HepG2 (cell line): Measurements from ENCODE around the gene COLGALT1. TPM values are rescaled to one million over a fixed set of nuclear protein-coding genes. Genes with fewer than 3 reads are reported as not detected.

ENCODE experiments used
- AGO1 ChIP-seq: fragments of 200-400 bp; formaldehyde crosslinking; IDR thresholded peaks from 2 replicates; pipeline ENCODE4 v1.6.1; 2017; ENCODE audit warnings: mild to moderate bottlenecking, low read depth, low read length, moderate library complexity; ENCODE audit not compliant: poor library complexity, severe bottlenecking
- CREB3 ChIP-seq: sonication (generic); formaldehyde crosslinking; IDR thresholded peaks from 2 replicates; pipeline ENCODE4 v1.5.0; 2020; ENCODE audit warnings: missing genetic modification reagents
- ELF1 ChIP-seq: sonication (generic); formaldehyde crosslinking; IDR thresholded peaks from 2 replicates; pipeline ENCODE4 v1.4.0; 2020; ENCODE audit warnings: missing genetic modification reagents
- FIP1L1 ChIP-seq: fragments of 200-400 bp; formaldehyde crosslinking; IDR thresholded peaks from 2 replicates; pipeline ENCODE4 v1.6.1; 2018; ENCODE audit warnings: low read depth, mild to moderate bottlenecking, low read length, moderate library complexity, borderline replicate concordance; ENCODE audit not compliant: insufficient read depth
- FOXK2 ChIP-seq: fragments of 450-650 bp; IDR thresholded peaks from 2 replicates; pipeline ENCODE4 v1.6.1; 2016
- GPN1 ChIP-seq: sonication (generic); formaldehyde crosslinking; IDR thresholded peaks from 2 replicates; pipeline ENCODE4 v1.5.1; 2020; ENCODE audit warnings: missing genetic modification reagents, borderline replicate concordance
- HOXD1 ChIP-seq: sonication (generic); formaldehyde crosslinking; IDR thresholded peaks from 2 replicates; pipeline ENCODE4 v1.5.0; 2020; ENCODE audit warnings: missing genetic modification reagents
- IKZF1 ChIP-seq: fragments of 450-650 bp; IDR thresholded peaks from 2 replicates; pipeline ENCODE4 v1.7.1; 2016
- LBX2 ChIP-seq: sonication (generic); formaldehyde crosslinking; IDR thresholded peaks from 2 replicates; pipeline ENCODE4 v1.5.0; 2020; ENCODE audit warnings: missing genetic modification reagents, mild to moderate bottlenecking, borderline replicate concordance
- MEIS2 ChIP-seq: sonication (generic); formaldehyde crosslinking; IDR thresholded peaks from 2 replicates; pipeline ENCODE4 v1.9.0; 2021; ENCODE audit warnings: mild to moderate bottlenecking, missing genetic modification reagents
- MYPOP ChIP-seq: sonication (generic); formaldehyde crosslinking; IDR thresholded peaks from 2 replicates; pipeline ENCODE4 v1.8.1; 2023; ENCODE audit warnings: mild to moderate bottlenecking, moderate library complexity, missing genetic modification reagents
- NR0B2 ChIP-seq: sonication (generic); formaldehyde crosslinking; IDR thresholded peaks from 2 replicates; pipeline ENCODE4 v1.4.0; 2020; ENCODE audit warnings: mild to moderate bottlenecking, missing genetic modification reagents
- SAP130 ChIP-seq: IDR thresholded peaks from 2 replicates; pipeline ENCODE4 v1.6.1; 2016; ENCODE audit warnings: low read depth
- TBP ChIP-seq: sonication (generic); formaldehyde crosslinking; IDR thresholded peaks from 2 replicates; pipeline ENCODE4 v1.5.0; 2020; ENCODE audit warnings: missing genetic modification reagents
- ZFP36L1 ChIP-seq: sonication (generic); formaldehyde crosslinking; IDR thresholded peaks from 2 replicates; pipeline ENCODE4 v1.8.0; 2022; ENCODE audit warnings: mild to moderate bottlenecking, missing genetic modification reagents, moderate library complexity
- ZMYM4 ChIP-seq: sonication (generic); formaldehyde crosslinking; IDR thresholded peaks from 2 replicates; pipeline ENCODE4 v1.8.1; 2023; ENCODE audit warnings: mild to moderate bottlenecking, missing genetic modification reagents
- ZNF225 ChIP-seq: sonication (generic); formaldehyde crosslinking; IDR thresholded peaks from 2 replicates; pipeline ENCODE4 v1.4.0; 2020; ENCODE audit warnings: mild to moderate bottlenecking, missing genetic modification reagents
- ZNF343 ChIP-seq: sonication (generic); formaldehyde crosslinking; IDR thresholded peaks from 2 replicates; pipeline ENCODE4 v1.4.0; 2020; ENCODE audit warnings: mild to moderate bottlenecking, missing genetic modification reagents
- ZNF646 ChIP-seq: sonication (generic); formaldehyde crosslinking; IDR thresholded peaks from 2 replicates; pipeline ENCODE4 v1.9.0; 2021; ENCODE audit warnings: mild to moderate bottlenecking, missing genetic modification reagents
- polyA plus RNA-seq, 8 experiments: library from polyadenylated mRNA; depleted of rRNA in 3 of 8; stranded (reverse) in 7 of 8; unstranded in 1 of 8; fragments of >200 nt; fragmentation: Illumina TruSeq in 4 of 8; extraction: Trizol in 4 of 8; gene quantifications; 2 replicates each; pipeline versions ENCODE4 v1.2.1 to v1.2.3, GENCODE V29; 2011 to 2016; ENCODE audit warnings: low read depth in 4 of 8, missing spikeins in 1 of 8, mixed read lengths in 1 of 8; ENCODE audit not compliant: insufficient read depth in 1 of 8
- total RNA-seq, 5 experiments: library from RNA; depleted of rRNA; stranded (reverse); fragments of >200 nt; fragmentation: Illumina TruSeq; extraction: Trizol; gene quantifications; 2 replicates each; pipeline ENCODE4 v1.2.3, GENCODE V29; 2016; ENCODE audit warnings: low read depth in 1 of 5

Gene COLGALT1
- total and polyA plus RNA-seq, 2 of the 13 experiments (the other 11 are each of a cell fraction or from before 2014, with no cell fraction given) = 58.0 to 211 TPM

- TF ChIP-seq ZNF225 (peak; percentile 98), ZMYM4 (CRISPR knock-in tag) (peak; percentile 95), ELF1 (CRISPR knock-in tag) (no peak), FOXK2 (no peak), GPN1 (CRISPR knock-in tag) (peak; percentile 90), SAP130 (peak; percentile 85), NR0B2 (CRISPR knock-in tag) (peak; percentile 99), IKZF1 (no peak), TBP (0 out of 2 replicates have a peak, but pooled peaks have one; percentile 54), LBX2 (CRISPR knock-in tag) (peak; percentile 99), HOXD1 (CRISPR knock-in tag) (peak; percentile 98), ZNF343 (CRISPR knock-in tag) (peak; percentile 99), MYPOP (peak; percentile 96), FIP1L1 (no peak), CREB3 (peak; percentile 98), MEIS2 (CRISPR knock-in tag) (peak; percentile 97), ZNF646 (CRISPR knock-in tag) (no peak), ZFP36L1 (peak; percentile 99), AGO1 (no peak)
These were observed 50.5 kb downstream of the COLGALT1 start (continued) for GRCh38 chr19:17605761-17606589.
